ENCODE measurements around the gene HAND2. TPM values are rescaled to one million over a fixed set of nuclear protein-coding genes. Genes with fewer than 3 reads are reported as not detected.
A peak's percentile ranks its signal among the peaks of the same experiment; 100 is the strongest.

The HAND2 gene
- total RNA-seq, 1 experiment from 2014 or later = 0.19 TPM

- DNase-seq (ENCODE audit: low spot score) = no peak
These were observed 8.4 kb downstream of the HAND2 start for GRCh38 chr4:173521467-173522159.

DNA sequence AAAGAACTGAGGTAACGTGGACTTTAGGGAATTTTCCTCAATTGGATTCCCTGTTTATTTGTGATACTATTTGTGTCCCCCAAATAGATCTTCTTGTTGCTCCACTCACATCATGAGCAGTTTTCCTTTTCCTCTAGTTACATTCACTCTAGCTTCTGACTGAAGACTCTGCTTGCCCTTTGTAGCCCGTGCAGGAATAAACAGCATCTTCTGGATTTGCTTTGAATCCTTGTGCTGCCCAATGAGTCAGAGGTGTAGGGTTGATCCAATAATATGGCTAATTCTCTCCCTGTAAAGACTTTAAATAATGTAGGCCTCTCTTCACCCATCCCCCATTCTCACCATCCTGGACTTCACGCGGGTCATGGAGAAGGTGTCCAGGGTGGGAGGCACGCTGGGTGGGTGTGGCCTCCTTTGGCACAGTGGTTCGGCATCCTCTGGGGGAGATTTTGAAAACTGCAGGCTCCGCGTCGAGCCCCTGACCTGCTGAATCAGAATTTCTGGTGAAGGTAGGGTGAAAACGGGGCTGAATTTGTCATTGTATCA lies 9.0 kb downstream of the HAND2 start:
- no peak for DNase-seq (ENCODE audit: low spot score)

GRCh38 chr4:173519111-173520101 lies 10.6 kb downstream of the HAND2 start:
- DNase-seq (ENCODE audit: low spot score) = no peak

DNA sequence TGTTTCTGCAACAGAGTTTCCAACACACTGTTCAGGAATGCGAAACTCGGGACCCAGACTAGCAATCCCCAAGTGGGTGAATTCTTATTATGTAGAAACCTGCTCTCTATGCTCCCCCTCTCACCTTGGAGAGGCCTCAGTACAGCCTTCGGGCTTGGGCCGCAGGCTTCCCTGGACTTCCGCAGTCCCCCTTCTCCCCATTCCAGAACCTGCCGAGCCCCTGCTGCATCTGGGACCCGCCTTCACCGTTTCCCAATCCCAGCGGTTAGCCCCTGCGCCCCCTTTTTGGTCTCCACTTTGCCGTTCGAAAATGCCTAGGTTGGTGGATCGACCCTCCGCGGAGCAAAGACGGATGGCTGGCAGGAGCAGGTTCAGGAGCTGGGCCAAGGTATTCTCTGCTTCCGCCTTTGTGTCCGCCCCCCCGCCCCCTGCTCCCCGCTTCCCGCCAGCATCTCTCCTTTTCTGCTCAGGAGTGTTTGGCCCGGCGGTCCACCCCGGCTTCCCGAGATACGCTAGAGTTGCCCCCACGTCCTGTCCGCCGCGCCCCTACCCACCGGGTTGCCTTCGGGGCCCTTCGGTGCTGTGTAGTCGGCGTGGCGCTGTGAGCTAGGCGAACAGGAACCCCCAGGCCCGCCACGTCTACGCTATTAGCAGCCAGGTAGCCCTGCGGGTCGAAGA lies 11.5 kb downstream of the HAND2 start:
- no peak for DNase-seq (ENCODE audit: low spot score)

- no peak for DNase-seq (ENCODE audit: low spot score)
These were observed 12.1 kb downstream of the HAND2 start for GRCh38 chr4:173517781-173518424.

DNA sequence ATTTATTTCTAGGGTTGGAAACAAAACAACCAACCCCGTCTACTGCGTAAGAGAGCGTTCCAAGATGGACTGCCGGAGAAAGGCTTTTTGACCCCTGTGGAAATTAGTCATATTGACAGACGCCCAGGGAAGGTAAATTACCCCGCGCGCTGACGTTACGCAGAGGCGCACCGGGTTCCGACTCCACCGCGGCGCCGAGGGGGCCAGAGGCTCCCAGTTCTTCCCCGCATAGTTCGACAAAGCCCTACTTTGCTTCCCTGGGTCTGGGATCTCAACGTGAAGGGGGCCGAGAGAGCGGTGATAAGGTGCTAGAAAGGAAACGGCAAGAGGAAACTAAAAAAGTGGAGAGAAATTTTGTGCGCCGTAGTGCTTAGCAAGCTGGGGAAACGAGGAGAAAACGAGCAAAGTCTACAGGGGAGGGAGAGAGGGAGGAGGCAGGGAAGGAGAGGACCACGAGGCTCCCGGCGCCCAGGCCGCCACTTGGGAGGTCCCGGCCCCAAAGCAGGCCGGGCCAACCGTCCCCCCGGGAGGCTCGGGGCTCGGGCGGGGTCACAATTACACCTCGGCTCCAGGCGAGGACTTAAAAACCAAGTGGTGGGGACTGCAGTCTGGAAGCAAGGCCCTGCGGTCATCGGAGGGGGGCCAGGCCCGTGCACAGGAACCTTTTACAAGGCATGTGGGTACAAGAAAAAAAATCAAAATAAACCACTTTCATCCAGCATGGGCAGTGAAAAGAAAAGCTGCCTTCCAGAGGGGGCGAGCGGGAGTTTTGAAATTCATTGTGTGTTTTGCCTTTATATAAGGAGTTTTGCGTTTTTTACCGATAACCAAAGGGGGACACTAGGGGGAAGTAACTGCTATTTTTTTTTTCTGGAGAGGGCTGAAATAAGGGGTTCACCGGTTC lies 13.2 kb downstream of the HAND2 start:
- DNase-seq (ENCODE audit: low spot score) = no peak

DNA sequence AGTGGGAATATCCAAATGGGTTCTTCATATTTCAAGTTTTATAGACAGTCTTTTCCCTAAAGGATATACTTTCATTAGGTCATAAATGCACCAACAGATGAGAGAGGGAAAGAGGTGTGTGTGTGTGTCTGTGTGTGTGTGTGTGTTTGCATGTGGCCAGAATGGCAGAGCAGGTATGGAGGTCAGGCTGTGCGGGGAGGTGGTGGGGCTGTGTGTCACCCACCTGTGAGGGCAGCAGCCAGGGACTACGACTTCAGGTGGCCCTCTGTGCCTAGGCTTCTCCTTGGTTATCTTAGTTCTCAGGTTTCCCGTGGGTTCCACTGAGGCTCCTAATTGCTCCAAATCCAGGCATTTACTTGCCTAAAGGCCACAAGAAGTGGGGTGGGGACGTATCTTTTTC lies 14.6 kb downstream of the HAND2 start:
- no peak for DNase-seq (ENCODE audit: low spot score)

DNA sequence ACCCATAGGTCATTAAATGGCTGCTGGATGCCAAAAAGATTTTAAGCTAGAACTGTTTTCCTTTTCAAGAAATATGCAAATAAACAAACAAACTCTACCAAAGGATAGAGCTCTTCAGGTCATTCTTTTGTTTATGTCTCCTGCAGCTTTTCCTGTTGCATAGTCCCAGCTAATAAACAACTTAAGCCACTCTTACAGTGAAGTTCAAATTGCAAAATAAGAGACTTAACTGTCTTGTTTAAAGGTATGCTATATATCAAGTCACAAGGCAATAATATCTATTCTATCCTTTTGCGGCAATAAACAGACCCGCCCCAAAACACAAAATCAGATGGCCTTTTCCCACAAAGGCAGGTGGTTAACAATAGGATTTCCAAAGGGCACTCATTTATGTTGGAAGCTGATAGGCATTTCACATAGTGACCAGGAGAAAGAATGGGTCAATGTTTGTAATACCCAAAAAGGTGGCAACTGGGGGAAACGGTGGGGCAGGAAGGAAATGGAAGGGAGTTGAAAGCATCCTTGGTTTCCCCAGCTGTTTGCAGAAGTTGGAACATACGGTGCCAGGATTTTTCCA lies 15.3 kb downstream of the HAND2 start:
- DNase-seq (ENCODE audit: low spot score) = no peak

DNA sequence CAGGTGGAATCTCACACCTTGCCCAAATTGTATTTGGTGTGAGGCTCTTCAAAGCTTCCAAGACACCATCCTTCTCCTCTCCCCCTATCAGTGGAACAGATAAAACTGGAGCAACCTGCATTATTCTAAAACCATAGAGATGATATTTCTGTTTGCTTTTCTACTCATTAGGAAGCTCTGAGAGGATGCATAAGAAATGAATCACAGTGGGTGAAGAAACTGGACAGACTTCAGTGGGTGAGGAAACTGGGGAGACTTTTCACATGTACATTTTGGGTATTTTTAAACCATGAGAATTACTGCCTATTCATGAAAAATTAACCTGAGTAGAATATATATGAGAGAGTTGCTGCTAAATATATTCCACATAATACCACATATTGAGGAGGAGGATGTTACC lies 16.4 kb downstream of the HAND2 start:
- no peak for DNase-seq (ENCODE audit: low spot score)

GRCh38 chr4:173511787-173512361 lies 18.2 kb downstream of the HAND2 start:
- DNase-seq (ENCODE audit: low spot score) = no peak

GRCh38 chr4:173509036-173510001 lies 20.7 kb downstream of the HAND2 start:
- no peak for DNase-seq (ENCODE audit: low spot score)

DNA sequence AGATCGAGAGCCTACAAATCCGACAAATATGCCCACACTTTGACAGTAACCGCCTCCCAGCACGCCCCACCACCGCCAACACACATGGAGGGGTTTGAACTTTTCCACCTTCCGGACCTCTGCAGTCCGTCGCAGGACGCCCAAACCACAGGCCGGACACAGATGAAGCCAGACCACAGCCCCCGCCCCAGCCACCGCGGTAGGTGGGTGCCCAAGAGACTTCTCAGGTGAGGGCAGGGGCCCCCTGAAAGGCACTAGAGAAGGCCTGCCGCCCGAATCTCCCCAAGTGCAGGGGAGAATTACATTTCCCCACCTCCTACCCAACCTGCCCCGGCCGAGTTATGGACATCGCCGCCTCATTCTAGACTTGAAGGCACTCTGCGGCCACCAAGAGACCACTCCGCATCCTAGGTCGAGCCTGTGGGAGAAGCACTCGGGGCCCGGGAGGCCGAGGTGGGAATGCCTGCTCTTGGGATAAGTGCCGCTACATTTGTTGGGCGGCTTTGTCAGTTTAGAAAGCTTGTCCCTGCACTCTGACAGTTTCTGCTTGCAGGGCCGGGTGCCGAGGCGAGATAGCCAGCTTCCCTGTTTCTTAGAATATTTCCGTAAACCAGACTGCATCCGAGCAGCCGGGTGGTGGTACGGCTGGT lies 21.5 kb downstream of the HAND2 start:
- DNase-seq (ENCODE audit: low spot score) = no peak

DNA sequence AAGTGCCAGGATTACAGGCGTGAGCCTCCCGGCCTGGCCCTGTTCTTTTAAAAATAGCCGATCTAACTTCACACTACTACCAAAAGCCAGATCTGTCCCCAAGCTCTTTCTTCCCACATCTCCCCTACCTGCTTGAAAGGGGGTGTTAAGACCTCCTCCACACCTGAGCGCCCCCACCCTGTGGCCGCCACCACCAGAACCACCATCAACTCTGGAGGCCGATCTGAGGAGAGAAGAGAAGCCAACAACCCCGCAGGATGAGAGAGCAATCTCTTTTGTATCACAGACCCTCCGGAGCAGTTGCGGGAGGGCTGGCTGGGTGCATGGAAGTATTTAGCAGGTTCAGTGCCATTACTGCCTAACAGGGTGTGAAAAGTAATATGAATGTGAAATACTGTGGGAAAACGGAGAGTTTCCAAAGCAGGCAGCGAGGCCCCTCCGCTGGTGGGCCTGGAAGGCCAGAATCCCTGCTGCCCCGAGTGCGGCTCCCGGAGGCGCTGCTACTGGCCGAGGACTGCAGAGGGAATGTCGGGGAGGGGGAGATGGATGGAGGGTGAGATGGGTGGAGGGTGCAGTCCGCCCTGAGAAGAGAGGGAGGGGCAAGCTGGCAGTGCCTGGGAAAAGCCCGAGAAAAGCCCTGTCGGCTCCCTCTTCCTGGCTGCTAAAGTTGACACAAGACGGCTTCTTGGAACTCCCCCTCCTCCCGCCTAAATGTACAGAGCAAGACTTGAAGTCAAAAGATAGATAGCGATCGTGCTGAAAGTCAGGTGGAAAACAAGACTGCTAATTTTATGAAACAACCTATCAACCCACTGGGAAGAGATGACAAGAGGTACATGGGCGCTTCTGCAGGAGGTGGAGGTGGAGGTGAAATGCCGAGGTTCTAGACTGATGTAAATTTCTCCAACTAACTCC lies 22.3 kb downstream of the HAND2 start:
- no peak for DNase-seq (ENCODE audit: low spot score)

DNA sequence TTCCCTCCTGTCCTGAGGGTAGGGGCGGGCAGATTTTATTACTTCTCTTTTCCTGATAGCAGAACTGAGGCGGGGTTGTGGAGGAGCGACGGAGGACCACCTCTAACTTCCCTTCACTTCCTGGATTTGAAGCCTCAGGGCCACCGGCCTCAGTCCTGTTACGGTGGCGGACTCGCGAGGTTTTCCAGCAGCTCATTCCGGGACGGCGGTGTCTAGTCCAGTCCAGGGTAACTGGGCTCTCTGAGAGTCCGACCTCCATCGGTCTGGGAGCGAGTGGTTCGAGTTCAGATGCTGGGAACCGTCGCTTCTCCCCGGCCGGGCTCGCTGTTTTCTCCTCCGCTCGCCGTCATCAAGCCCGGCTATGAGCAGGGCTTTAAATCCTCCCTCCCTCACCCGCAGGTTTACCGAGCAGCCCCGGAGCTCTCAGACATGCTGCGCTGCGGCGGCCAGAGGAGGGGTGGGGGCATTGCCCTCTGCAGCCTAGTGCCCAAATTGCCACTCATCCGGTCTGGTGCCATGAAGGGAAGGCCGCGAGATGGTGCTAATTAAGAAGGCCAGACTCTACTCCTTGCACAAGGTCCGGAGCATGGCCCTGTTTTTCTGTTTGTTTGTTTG lies 23.3 kb downstream of the HAND2 start:
- DNase-seq (ENCODE audit: low spot score) = no peak

- DNase-seq (ENCODE audit: low spot score) = peak; percentile 37
These were observed 24.0 kb downstream of the HAND2 start for GRCh38 chr4:173505924-173506518.

- DNase-seq (ENCODE audit: low spot score) = no peak
These were observed 25.9 kb downstream of the HAND2 start for GRCh38 chr4:173504181-173504503.

Data from A172 (cell line).